MM.1S (cell line): Measurements from ENCODE around the gene CDK5RAP2.

ENCODE experiments used
- DNase-seq: peaks from one replicate; pipeline ENCODE4 v3.0.0-alpha.2; 2015
- H2AFZ ChIP-seq: fragments of 300-600 bp; sonication (generic); 2 replicates; pipeline ENCODE4 v1.6.0; 2016; ENCODE audit warnings: antibody characterized with exemption, low read length
- H3F3A ChIP-seq: fragments of 300-600 bp; sonication (generic); 2 replicates; pipeline ENCODE4 v1.6.1; 2016; ENCODE audit warnings: mild to moderate bottlenecking, antibody characterized with exemption, low read length, moderate library complexity, mixed read lengths; ENCODE audit not compliant: insufficient read depth
- H3K27ac ChIP-seq: fragments of 300-600 bp; sonication (generic); 2 replicates; pipeline ENCODE4 v1.5.1; 2016; ENCODE audit warnings: mild to moderate bottlenecking, low read length
- H3K27me3 ChIP-seq: fragments of 300-600 bp; sonication (generic); replicated peaks from 2 replicates; pipeline ENCODE4 v1.6.0; 2016; ENCODE audit warnings: low read length; ENCODE audit not compliant: insufficient read depth
- H3K36me3 ChIP-seq: fragments of 300-600 bp; sonication (generic); replicated peaks from 2 replicates; pipeline ENCODE4 v1.6.1; 2016; ENCODE audit warnings: mild to moderate bottlenecking, low read length, mixed read lengths; ENCODE audit not compliant: insufficient read depth
- H3K4me1 ChIP-seq: fragments of 300-600 bp; sonication (generic); 2 replicates; pipeline ENCODE4 v1.6.1; 2016; ENCODE audit warnings: low read length, mixed read lengths
- H3K4me2 ChIP-seq: fragments of 300-600 bp; sonication (generic); 2 replicates; pipeline ENCODE4 v1.6.0; 2016; ENCODE audit warnings: low read depth, low read length
- H3K4me3 ChIP-seq: fragments of 300-600 bp; sonication (generic); 2 replicates; pipeline ENCODE4 v1.5.1; 2016; ENCODE audit warnings: low read length, mixed read lengths
- H3K79me2 ChIP-seq: fragments of 300-600 bp; sonication (generic); 2 replicates; pipeline ENCODE4 v1.6.1; 2016; ENCODE audit warnings: mixed run types, low read length, mixed read lengths
- H3K9ac ChIP-seq: fragments of 300-600 bp; sonication (generic); 2 replicates; pipeline ENCODE4 v1.6.1; 2016; ENCODE audit warnings: low read length, mixed read lengths
- H3K9me2 ChIP-seq: fragments of 300-600 bp; sonication (generic); replicated peaks from 2 replicates; pipeline ENCODE4 v1.6.1; 2016; ENCODE audit warnings: mild to moderate bottlenecking, low read length, mixed read lengths; ENCODE audit not compliant: insufficient read depth
- H3K9me3 ChIP-seq: fragments of 300-600 bp; sonication (generic); replicated peaks from 2 replicates; pipeline ENCODE4 v1.6.1; 2016; ENCODE audit warnings: mild to moderate bottlenecking, low read length, mixed read lengths; ENCODE audit not compliant: insufficient read depth
- H4K20me1 ChIP-seq: fragments of 300-600 bp; sonication (generic); 2 replicates; pipeline ENCODE4 v1.6.1; 2016; ENCODE audit warnings: mild to moderate bottlenecking, low read length, moderate library complexity, mixed read lengths; ENCODE audit not compliant: insufficient read depth
- EZH2 ChIP-seq: fragments of 300-600 bp; sonication (generic); optimal IDR thresholded peaks from 2 replicates; pipeline ENCODE3; 2017; ENCODE audit warnings: low read depth, mild to moderate bottlenecking, antibody characterized with exemption, low read length, mixed read lengths
- EZH2phosphoT487 ChIP-seq: fragments of 300-600 bp; sonication (generic); IDR thresholded peaks from 2 replicates; pipeline ENCODE4 v1.6.1; 2018; ENCODE audit warnings: antibody characterized with exemption, low read length
- TF ChIP-seq, protein P1 (sequence below): fragments of 300-600 bp; sonication (generic); IDR thresholded peaks from 2 replicates; pipeline ENCODE4 v1.5.1; 2016; ENCODE audit warnings: antibody characterized with exemption, low read length, mixed read lengths

CDK5RAP2 gene

DNA sequence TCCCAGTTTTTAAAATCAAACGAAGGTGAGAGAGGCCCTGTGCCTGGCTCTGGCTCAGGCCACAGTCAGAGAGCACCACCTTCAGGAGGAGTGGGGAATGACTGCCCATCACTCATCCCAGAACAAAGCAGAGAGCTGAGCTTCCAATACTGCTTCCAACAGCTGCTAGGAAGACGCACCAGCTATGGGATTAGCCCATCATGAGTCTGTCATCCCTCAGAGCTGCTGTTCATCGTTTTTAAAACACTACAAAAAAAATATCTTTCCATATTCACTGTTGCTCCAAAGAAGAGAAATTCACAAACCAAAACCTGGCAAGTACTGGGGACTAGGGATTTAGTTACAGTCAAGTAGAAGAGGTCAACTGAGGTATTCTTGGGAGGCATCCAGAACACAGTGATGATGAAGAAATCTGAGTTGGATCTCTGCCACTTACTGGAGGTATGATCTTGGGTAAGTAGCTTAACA is 102.4 kb downstream of the CDK5RAP2 start:
- Histone ChIP-seq H3K9me3 (no peaks in the 10 kb centered on the region), H3K27me3 (no peaks in the 10 kb centered on the region), H3K4me3 (no peak overlapping the region), H3K27ac (no peak overlapping the region), H3K36me3 (peaks cover 9% of the 10 kb centered on the region), H3K9ac (no peak overlapping the region), H4K20me1 (no peaks in the 10 kb centered on the region), H3F3A (no peaks in the 10 kb centered on the region), H3K4me2 (no peak overlapping the region), H2AFZ (no peak overlapping the region), H3K9me2 (no peaks in the 10 kb centered on the region), H3K4me1 (no peaks in the 10 kb centered on the region), H3K79me2 (peaks cover 4% of the 10 kb centered on the region; the same call in 1 of the 2 replicates)
- no peak for DNase-seq
- TF ChIP-seq, protein P1, sequence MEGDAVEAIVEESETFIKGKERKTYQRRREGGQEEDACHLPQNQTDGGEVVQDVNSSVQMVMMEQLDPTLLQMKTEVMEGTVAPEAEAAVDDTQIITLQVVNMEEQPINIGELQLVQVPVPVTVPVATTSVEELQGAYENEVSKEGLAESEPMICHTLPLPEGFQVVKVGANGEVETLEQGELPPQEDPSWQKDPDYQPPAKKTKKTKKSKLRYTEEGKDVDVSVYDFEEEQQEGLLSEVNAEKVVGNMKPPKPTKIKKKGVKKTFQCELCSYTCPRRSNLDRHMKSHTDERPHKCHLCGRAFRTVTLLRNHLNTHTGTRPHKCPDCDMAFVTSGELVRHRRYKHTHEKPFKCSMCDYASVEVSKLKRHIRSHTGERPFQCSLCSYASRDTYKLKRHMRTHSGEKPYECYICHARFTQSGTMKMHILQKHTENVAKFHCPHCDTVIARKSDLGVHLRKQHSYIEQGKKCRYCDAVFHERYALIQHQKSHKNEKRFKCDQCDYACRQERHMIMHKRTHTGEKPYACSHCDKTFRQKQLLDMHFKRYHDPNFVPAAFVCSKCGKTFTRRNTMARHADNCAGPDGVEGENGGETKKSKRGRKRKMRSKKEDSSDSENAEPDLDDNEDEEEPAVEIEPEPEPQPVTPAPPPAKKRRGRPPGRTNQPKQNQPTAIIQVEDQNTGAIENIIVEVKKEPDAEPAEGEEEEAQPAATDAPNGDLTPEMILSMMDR, result peak; percentile 80
- TF ChIP-seq EZH2, result no peak

DNA sequence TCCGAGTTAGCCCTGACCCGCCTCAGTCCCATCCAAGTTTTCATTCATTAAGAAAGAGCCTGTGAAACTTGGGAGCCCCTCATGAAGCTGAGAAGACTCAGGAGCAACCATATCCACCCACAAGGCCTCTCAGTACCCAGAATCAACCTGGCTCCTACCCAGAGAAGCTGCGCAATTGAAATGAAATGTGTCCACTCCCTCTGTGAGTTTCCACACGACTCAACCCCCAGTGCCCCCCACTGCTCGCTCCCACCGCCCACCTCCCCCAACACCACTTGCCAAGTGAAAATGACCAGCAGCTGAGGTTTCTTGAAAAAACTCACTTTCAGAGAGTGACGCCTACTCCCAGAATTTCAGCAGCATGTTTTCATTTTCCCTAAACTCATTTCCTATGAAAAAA is 104.6 kb downstream of the CDK5RAP2 start:
- peaks cover 4% of the 10 kb centered on the region; the same call in 1 of the 2 replicates for H3K79me2 ChIP-seq

DNA sequence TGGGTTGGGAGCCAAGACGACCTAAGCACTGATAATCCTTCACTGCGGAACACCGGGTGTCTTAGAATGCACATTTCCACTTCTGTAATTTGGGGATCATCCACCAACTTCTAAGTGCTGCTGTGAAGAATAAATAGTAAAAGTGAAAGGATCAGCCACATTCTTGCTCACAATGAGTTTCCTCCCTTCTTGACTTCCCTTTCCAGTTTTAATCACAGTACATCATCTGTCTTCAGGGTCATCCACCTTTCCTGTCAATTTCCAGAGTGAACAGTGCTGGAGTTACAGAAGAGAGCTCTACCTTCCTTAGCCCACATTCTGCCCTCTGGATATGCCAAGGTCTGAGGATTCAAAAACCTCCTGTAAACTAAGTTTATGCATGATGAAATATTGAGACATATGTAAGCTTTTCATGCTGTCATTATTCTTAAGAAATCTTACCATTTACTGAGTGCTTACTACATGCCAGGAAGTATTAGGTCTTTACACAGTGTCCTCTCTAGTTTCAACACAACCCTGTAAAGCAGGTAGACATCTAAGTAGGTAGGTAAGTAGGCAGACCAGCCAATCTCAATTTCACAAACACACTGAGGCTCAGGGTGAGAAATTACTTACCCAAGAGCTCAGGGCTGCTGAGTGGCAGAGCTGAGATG is 105.2 kb downstream of the CDK5RAP2 start:
- Histone ChIP-seq H3K27ac (no peak overlapping the region), H3K9ac (no peak overlapping the region), H3K36me3 (peaks cover 6% of the 10 kb centered on the region), H2AFZ (no peak overlapping the region), H3K4me2 (no peak overlapping the region), H3K9me3 (no peaks in the 10 kb centered on the region), H3K4me1 (no peaks in the 10 kb centered on the region), H3K27me3 (no peaks in the 10 kb centered on the region), H3K9me2 (no peaks in the 10 kb centered on the region), H3F3A (no peaks in the 10 kb centered on the region), H3K4me3 (no peak overlapping the region), H4K20me1 (no peaks in the 10 kb centered on the region), H3K79me2 (peaks cover 4% of the 10 kb centered on the region; the same call in 1 of the 2 replicates)
- no peak for TF ChIP-seq EZH2
- no peak for TF ChIP-seq EZH2phosphoT487
- TF ChIP-seq, protein P1, result no peak
- no peak for DNase-seq

More for the DNA sequence above, 104.6 kb downstream of the CDK5RAP2 start:
- Histone ChIP-seq H4K20me1 (no peaks in the 10 kb centered on the region), H3F3A (no peaks in the 10 kb centered on the region), H3K9ac (no peak overlapping the region), H3K36me3 (peaks cover 6% of the 10 kb centered on the region), H3K4me1 (no peaks in the 10 kb centered on the region), H3K27me3 (no peaks in the 10 kb centered on the region), H2AFZ (no peak overlapping the region), H3K4me2 (no peak overlapping the region), H3K9me3 (no peaks in the 10 kb centered on the region), H3K4me3 (no peak overlapping the region), H3K9me2 (no peaks in the 10 kb centered on the region), H3K27ac (no peak overlapping the region)
- no peak for DNase-seq
- TF ChIP-seq EZH2 (no peak), EZH2phosphoT487 (no peak)
- TF ChIP-seq, protein P1, result no peak
